Stimulated activated naive B cell treated with anti-CD40 and anti-IgM and Interleukin-4, amounts not matched to agents 10 μg/mL and 1 μg/mL and 100 μg/mL, for 72 hours (primary cell): ENCODE results near the gene TRAF3IP1.
A peak's percentile ranks its signal among the peaks of the same experiment; 100 is the strongest.
"Not testable (repeated sequence)": the region's sequence is repeated elsewhere in the genome, so short reads cannot be mapped to it uniquely, and the experiment has no call there.

Source experiments
- ATAC-seq, 2 donors: fragments of 150-1000 bp; cut with Tn5 transposase; replicated peaks; 2 replicates each; pipeline ENCODE4 v1.10.0; 2021; ENCODE audit warnings: moderate library complexity in 1 of 2
- DNase-seq: peaks from one replicate; pipeline ENCODE4 v3.0.0; 2021
- H3K27ac Mint-ChIP-seq: one replicate; pipeline ENCODE4 v1.8.0; 2022; ENCODE audit warnings: mild to moderate bottlenecking, mixed read lengths
- H3K27me3 Mint-ChIP-seq, 2 donors: one replicate each; pipeline ENCODE4 v1.8.0; 2022; ENCODE audit warnings: mixed read lengths in 2 of 2
- H3K36me3 Mint-ChIP-seq, 2 donors: one replicate each; pipeline ENCODE4 v1.8.0; 2022; ENCODE audit warnings: mixed read lengths in 2 of 2, mild to moderate bottlenecking in 1 of 2
- H3K4me1 Mint-ChIP-seq, 2 donors: one replicate each; pipeline ENCODE4 v1.8.0; 2022; ENCODE audit warnings: mixed read lengths in 2 of 2, mild to moderate bottlenecking in 1 of 2
- H3K4me3 Mint-ChIP-seq, 2 donors: one replicate each; pipeline ENCODE4 v1.8.0; 2022; ENCODE audit warnings: mild to moderate bottlenecking in 2 of 2, mixed read lengths in 2 of 2, moderate library complexity in 1 of 2
- H3K9me3 Mint-ChIP-seq, 2 donors: one replicate each; pipeline ENCODE4 v1.8.0; 2022; ENCODE audit warnings: mixed read lengths in 2 of 2, mild to moderate bottlenecking in 1 of 2

Gene TRAF3IP1

GRCh38 chr2:238320246-238320647 lies at the start of gene TRAF3IP1:
TSS of gene TRAF3IP1 (plus strand) at chr2:238320518. CDS start at chr2:238320663, 145 bp downstream.
- H3K27ac Mint-ChIP-seq = peak within 1 kb of the TSS; percentile 51

GRCh38 chr2:238270606-238271005 lies 49.7 kb upstream of the TRAF3IP1 start:
- Mint-ChIP-seq H3K9me3 (no peaks in the 10 kb centered on the region), H3K36me3 (peaks cover 44 to 52% of the 10 kb centered on the region in 2 donors), H3K4me3 (no peak overlapping the region), H3K27ac (no peak overlapping the region), H3K4me1 (no peaks in the 10 kb centered on the region), H3K27me3 (no peaks in the 10 kb centered on the region)
- no peak for ATAC-seq
- no peak for DNase-seq

More at GRCh38 chr2:238320246-238320647, at the start of gene TRAF3IP1:
- Mint-ChIP-seq H3K9me3 (no peaks in the 10 kb centered on the region), H3K4me3 (peak within 1 kb of the TSS; percentile 87), H3K27me3 (peaks cover 7 to 24% of the 10 kb centered on the region in 2 donors), H3K4me1 (peaks cover 12 to 18% of the 10 kb centered on the region in 2 donors), H3K36me3 (peaks cover 4 to 13% of the 10 kb centered on the region in 2 donors)
- DNase-seq (peak; percentile 76), ATAC-seq (peak; percentile 99 to 100)

- H3K27me3 Mint-ChIP-seq = no peaks in the 10 kb centered on the region
- no peaks in the 10 kb centered on the region for H3K9me3 Mint-ChIP-seq
- DNase-seq = no peak
- peaks cover 44 to 52% of the 10 kb centered on the region in 2 donors for H3K36me3 Mint-ChIP-seq
- H3K4me1 Mint-ChIP-seq = no peaks in the 10 kb centered on the region
- H3K4me3 Mint-ChIP-seq = no peak overlapping the region
- no peak overlapping the region for H3K27ac Mint-ChIP-seq
- ATAC-seq = no peak
These were observed 49.2 kb upstream of the TRAF3IP1 start for GRCh38 chr2:238271061-238271554.

GRCh38 chr2:238271686-238272085 lies 48.6 kb upstream of the TRAF3IP1 start:
- H3K36me3 Mint-ChIP-seq = peaks cover 46 to 58% of the 10 kb centered on the region in 2 donors
- DNase-seq, H3K4me1 Mint-ChIP-seq, H3K27ac Mint-ChIP-seq, H3K27me3 Mint-ChIP-seq, H3K9me3 Mint-ChIP-seq, ATAC-seq, H3K4me3 Mint-ChIP-seq: not testable (repeated sequence)

- H3K36me3 Mint-ChIP-seq = peaks cover 44 to 56% of the 10 kb centered on the region in 2 donors
- H3K9me3 Mint-ChIP-seq = no peaks in the 10 kb centered on the region
These were observed 48.2 kb upstream of the TRAF3IP1 start for GRCh38 chr2:238272156-238272555.

GRCh38 chr2:238273433-238273832 lies 46.9 kb upstream of the TRAF3IP1 start:
- H3K27ac Mint-ChIP-seq, H3K4me1 Mint-ChIP-seq, ATAC-seq, H3K9me3 Mint-ChIP-seq, H3K27me3 Mint-ChIP-seq, H3K4me3 Mint-ChIP-seq, DNase-seq: not testable (repeated sequence)
- H3K36me3 Mint-ChIP-seq = peaks cover 40 to 54% of the 10 kb centered on the region in 2 donors

More at GRCh38 chr2:238272156-238272555, 48.2 kb upstream of the TRAF3IP1 start:
- H3K4me1 Mint-ChIP-seq = no peaks in the 10 kb centered on the region
- H3K4me3 Mint-ChIP-seq = no peak overlapping the region
- DNase-seq = no peak
- no peak overlapping the region for H3K27ac Mint-ChIP-seq
- no peak for ATAC-seq
- H3K27me3 Mint-ChIP-seq = no peaks in the 10 kb centered on the region

- no peaks in the 10 kb centered on the region for H3K9me3 Mint-ChIP-seq
- peaks cover 9 to 12% of the 10 kb centered on the region in 2 donors for H3K4me1 Mint-ChIP-seq
- H3K36me3 Mint-ChIP-seq = peaks cover 40 to 54% of the 10 kb centered on the region in 2 donors
- ATAC-seq (no peak), DNase-seq (no peak)
- H3K27me3 Mint-ChIP-seq = no peaks in the 10 kb centered on the region
- no peak overlapping the region for H3K4me3 Mint-ChIP-seq
- H3K27ac Mint-ChIP-seq = no peak overlapping the region
These were observed 46.0 kb upstream of the TRAF3IP1 start for GRCh38 chr2:238274152-238274865.

GRCh38 chr2:238277695-238278094 lies 42.6 kb upstream of the TRAF3IP1 start:
- Mint-ChIP-seq H3K27me3 (no peaks in the 10 kb centered on the region), H3K36me3 (peaks cover 26 to 43% of the 10 kb centered on the region in 2 donors), H3K27ac (no peak overlapping the region), H3K4me1 (peaks cover 21 to 25% of the 10 kb centered on the region in 2 donors), H3K4me3 (no peak overlapping the region), H3K9me3 (no peaks in the 10 kb centered on the region)
- ATAC-seq = no peak
- no peak for DNase-seq

GRCh38 chr2:238278626-238279323 lies 41.5 kb upstream of the TRAF3IP1 start:
- no peak overlapping the region for H3K4me3 Mint-ChIP-seq
- no peaks in the 10 kb centered on the region for H3K27me3 Mint-ChIP-seq
- DNase-seq = no peak
- peaks cover 23 to 44% of the 10 kb centered on the region in 2 donors for H3K36me3 Mint-ChIP-seq
- no peak for ATAC-seq
- H3K9me3 Mint-ChIP-seq = no peaks in the 10 kb centered on the region
- H3K4me1 Mint-ChIP-seq = peaks cover 32 to 34% of the 10 kb centered on the region in 2 donors
- H3K27ac Mint-ChIP-seq = no peak overlapping the region

- Mint-ChIP-seq H3K36me3 (peaks cover 19 to 41% of the 10 kb centered on the region in 2 donors), H3K9me3 (no peaks in the 10 kb centered on the region), H3K4me1 (peaks cover 35 to 37% of the 10 kb centered on the region in 2 donors), H3K4me3 (no peak overlapping the region), H3K27ac (no peak overlapping the region), H3K27me3 (no peaks in the 10 kb centered on the region)
- DNase-seq = no peak
- ATAC-seq = no peak
These were observed 41.0 kb upstream of the TRAF3IP1 start for GRCh38 chr2:238279324-238279682.

- Mint-ChIP-seq H3K4me3 (no peak overlapping the region), H3K4me1 (peaks cover 37 to 41% of the 10 kb centered on the region in 2 donors), H3K27me3 (no peaks in the 10 kb centered on the region), H3K9me3 (no peaks in the 10 kb centered on the region), H3K27ac (no peak overlapping the region), H3K36me3 (peaks cover 14 to 34% of the 10 kb centered on the region in 2 donors)
- no peak for ATAC-seq
- DNase-seq = no peak
These were observed 40.1 kb upstream of the TRAF3IP1 start for GRCh38 chr2:238280083-238280825.

GRCh38 chr2:238281826-238282480 lies 38.4 kb upstream of the TRAF3IP1 start:
- Mint-ChIP-seq H3K27ac (no peak overlapping the region), H3K27me3 (no peaks in the 10 kb centered on the region), H3K4me1 (peaks cover 44 to 57% of the 10 kb centered on the region in 2 donors), H3K9me3 (no peaks in the 10 kb centered on the region), H3K36me3 (peaks cover 8 to 24% of the 10 kb centered on the region in 2 donors), H3K4me3 (no peak overlapping the region)
- ATAC-seq = no peak
- no peak for DNase-seq

GRCh38 chr2:238282861-238283738 lies 37.2 kb upstream of the TRAF3IP1 start:
- DNase-seq (no peak), ATAC-seq (no peak)
- Mint-ChIP-seq H3K4me3 (no peak overlapping the region), H3K27me3 (no peaks in the 10 kb centered on the region), H3K36me3 (peaks cover 6 to 20% of the 10 kb centered on the region in 2 donors), H3K4me1 (peaks cover 52 to 64% of the 10 kb centered on the region in 2 donors), H3K27ac (peak overlapping the region; percentile 26), H3K9me3 (no peaks in the 10 kb centered on the region)
